KBM-7 (cell line): ENCODE data around the gene ITPR2.
"Not testable (repeated sequence)": the region's sequence is repeated elsewhere in the genome, so short reads cannot be mapped to it uniquely, and the experiment has no call there.

Experiments
- DNase-seq: peaks from one replicate; pipeline ENCODE4 v3.0.0-alpha.2; 2015
- in situ Hi-C: fragments of 300-500 bp; cut with MboI; formaldehyde crosslinking; loops from 2 replicates; pipeline ENCODE4 v1.14.3; 2020; ENCODE audit warnings: low sequenced_read_pairs, low pct_unique_long_range_greater_than_20kb, mixed read lengths

ITPR2 gene

GRCh38 chr12:26741584-26742227 lies 91.3 kb downstream of the ITPR2 start:
- in situ Hi-C loops: no loop called here
- DNase-seq: peak; percentile 45

- in situ Hi-C loops: no loop called here
- no peak for DNase-seq
Observed at GRCh38 chr12:26740991-26741390, 92.0 kb downstream of the ITPR2 start.

GRCh38 chr12:26740348-26740747 lies 92.6 kb downstream of the ITPR2 start:
- in situ Hi-C loops: no loop called here
- no peak for DNase-seq

GRCh38 chr12:26737487-26738030 lies 95.4 kb downstream of the ITPR2 start:
- in situ Hi-C loops: no loop called here
- no peak for DNase-seq

DNA sequence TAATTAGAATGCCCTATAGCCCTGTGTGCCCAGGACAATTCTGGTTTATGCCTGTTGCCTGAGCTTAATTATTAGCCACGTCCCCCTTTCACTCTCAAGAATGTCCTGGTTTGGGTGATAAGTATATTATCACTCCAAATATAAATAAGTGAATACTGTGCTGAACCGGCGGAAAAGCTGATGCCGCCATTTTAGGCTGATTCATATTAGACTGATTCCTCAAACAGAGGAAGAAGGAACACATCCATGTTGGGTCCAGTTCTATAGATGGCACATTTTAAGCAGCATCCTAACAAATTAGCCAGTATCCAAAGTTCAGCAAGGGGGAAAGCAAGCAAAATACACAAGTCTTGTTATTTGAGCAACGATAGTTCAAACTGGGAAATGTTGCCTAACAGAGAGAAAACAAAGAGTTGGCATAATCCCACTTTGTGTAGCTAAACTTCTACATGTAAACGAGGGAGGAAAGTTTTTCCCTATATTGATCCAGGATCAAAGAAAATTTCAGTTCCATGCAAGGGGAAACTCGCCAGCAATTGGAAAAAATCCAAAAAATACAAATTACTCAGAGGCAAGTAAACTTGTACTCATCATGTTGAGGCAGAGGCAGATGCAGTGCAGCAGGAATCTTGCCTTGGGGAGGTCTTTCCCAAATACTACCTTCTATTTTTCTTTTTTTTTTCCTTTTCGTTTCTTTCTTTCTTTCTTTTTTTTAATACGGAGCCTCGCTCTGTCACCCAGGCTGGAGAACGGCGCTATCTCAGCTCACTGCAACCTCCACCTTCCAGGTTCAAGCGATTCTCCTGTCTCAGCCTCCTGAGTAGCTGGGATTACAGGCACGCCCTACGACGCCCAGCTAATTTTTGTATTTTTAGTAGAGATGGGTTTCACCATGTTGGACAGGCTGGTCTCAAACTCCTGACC lies 96.2 kb downstream of the ITPR2 start:
- DNase-seq: no peak
- in situ Hi-C loops: no loop called here

DNA sequence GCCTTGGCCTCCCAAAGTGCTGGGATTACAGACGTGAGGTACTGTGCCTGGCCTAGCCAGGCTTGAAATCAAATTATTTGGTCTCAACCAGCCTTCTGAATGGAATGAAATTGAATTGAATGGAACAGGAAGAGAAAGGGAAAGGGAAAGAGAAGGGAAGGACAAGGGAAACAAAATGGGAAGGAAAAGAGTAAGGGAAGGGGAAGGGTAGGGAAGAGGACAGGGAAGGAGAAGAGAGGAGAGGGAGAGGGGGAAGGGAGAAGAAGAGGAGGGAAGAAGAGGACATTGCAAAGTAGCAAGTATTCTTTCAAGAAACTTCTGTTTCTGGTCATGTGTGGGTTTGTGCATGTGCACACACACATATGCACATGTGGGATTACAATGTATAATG lies 97.8 kb downstream of the ITPR2 start:
- in situ Hi-C loops: no loop called here
- DNase-seq: no peak

GRCh38 chr12:26734510-26735248 lies 98.3 kb downstream of the ITPR2 start:
- in situ Hi-C loops: no loop called here
- no peak for DNase-seq

DNA sequence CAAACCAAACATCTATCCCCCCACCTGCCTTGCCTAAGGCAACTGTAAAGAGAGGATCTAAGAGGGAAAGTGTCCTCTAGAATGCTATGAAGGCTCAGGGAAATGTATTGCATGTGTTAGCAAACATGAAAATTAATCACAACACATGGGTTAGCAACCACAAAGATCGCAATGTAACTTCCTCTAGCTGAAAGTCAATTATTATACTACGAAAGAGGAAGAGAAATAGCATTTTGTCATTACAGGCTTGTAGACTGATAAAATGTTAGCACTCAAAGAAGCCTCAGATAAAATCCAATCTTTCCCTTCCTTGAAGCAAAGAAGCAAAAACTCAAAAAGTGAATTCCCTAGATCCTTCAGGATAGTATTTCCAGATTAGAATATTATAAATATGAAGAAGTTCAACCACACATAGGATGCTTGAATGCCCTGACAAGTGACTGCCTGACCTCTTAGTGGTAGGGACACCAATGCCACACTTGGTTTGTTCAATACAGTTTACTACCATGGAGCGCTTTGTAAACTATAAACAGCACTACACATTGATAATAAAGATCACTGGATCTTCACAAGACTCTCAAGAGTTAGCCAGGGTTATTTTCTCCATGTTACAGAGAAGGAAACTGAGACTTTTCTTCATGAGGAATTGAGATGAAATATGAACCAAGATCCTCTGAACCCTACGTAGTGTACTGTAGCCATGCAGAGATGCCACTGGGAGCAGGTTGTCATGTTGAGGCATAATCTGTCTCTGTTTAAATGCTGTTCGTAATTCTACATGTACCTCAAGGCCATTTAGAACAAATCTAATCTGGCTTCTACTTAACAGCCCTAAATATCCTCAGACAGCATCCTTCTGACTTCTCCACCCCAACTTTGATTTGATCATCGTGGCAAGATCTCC lies 100.7 kb downstream of the ITPR2 start:
- peak; percentile 82 for DNase-seq
- in situ Hi-C loops: no loop called here

DNA sequence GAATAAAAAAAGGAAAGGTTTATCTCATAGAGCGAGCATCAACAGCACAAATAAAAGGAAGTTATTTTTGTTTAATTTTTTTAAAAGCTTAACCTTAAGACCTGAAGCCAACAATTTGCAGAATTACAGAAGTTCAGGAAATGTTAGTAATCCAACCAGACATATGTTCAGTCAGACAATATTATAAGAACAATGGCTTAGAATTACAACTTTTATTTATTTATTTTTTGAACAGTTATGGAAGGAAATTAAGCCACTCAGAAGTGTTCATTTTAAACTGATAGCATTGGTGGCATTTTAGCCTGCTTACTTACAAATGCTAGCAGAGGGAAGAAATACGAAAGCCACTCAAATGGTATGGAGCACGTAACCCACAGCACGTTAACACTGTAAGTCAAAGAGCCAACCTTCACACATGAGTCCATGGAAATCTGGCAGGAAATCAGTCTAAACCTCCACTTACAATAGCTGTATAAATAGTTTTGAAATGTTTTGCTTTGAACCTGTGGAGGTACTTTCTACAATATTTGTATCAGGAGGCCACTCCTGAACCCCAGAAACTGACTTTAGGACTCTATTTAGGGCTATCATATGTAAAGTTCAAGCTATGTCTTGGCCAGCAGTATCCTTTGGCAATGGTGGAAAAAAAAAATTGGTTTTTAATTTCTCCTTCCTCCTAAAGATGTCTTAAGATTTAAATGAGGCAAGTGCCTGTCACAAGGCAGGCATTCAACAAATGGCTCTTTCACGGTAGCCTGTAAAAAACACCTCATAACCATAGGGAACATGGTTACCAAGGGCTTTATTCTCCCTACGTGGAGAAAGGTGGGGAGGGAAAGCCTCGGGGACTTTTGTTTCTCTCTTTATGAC lies 102.3 kb downstream of the ITPR2 start:
- DNase-seq: no peak
- in situ Hi-C loops: no loop called here

- DNase-seq, in situ Hi-C loops: not testable (repeated sequence)
Observed at GRCh38 chr12:26729137-26729671, 103.8 kb downstream of the ITPR2 start.

- no peak for DNase-seq
- in situ Hi-C loops: no loop called here
Observed at GRCh38 chr12:26728205-26729050, 104.6 kb downstream of the ITPR2 start.

GRCh38 chr12:26727482-26728204 lies 105.4 kb downstream of the ITPR2 start:
- in situ Hi-C loops: no loop called here
- DNase-seq: no peak

GRCh38 chr12:26726956-26727355 lies 106.0 kb downstream of the ITPR2 start:
- no peak for DNase-seq
- in situ Hi-C loops: no loop called here

DNA sequence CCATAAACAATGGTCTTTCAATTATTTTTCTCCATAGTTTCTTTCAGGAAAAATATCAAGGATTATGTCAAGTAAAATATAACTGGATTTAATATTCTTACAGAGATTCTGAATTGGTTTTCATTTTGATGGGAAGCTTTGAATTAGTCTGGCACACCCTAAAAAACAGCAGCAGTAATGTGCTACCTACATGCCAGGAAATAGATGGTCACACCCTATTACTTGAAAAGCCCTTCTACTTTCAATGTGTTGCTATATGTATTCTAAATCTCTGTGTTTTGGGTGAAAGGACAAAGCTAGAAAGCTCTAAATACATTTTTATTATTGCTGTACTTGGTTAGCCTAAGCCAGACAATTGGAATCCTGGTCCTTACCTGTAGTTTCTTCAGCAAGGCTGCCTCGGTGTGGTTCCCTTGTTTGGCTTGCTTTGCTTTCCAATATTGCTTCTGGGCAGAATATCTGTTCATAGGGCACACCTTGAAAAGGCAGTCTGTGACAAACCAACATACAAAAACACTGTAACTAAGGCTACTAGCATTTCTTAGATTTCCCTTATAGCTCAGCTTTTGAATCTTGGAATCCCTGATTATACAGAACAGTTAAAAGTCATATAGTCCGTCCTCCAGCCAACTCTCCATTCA lies 107.6 kb downstream of the ITPR2 start:
- no peak for DNase-seq
- in situ Hi-C loops: no loop called here

DNA sequence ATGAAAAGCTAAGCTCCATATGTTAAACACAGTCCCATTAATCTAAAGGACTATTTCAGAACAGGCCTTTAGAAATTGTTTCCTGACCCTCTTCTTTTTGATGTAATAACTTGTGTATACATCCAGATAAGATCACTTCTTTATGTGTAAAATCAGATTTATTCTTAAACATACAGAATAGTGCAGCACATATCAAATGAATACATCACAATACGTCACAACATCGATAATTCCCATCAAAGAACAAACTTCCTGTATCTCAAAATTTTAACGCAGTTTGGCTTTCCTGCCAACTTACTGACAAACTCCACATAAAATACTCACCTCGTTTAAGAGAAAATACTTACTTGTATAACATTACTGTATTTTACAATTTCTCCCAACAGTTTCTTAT lies 108.7 kb downstream of the ITPR2 start:
- in situ Hi-C loops: no loop called here
- no peak for DNase-seq
